HEK293 (cell line): Measurements from ENCODE around the gene IFRD2.

Experiments
- CTCF ChIA-PET: fragments of 350-600 bp; formaldehyde crosslinking; extraction: SDS; loops from one replicate; lab custom pipeline; 2021; ENCODE audit warnings: antibody characterized with exemption; lab: Yijun Ruan, JAX
- POLR2A ChIA-PET: fragments of 300-600 bp; formaldehyde crosslinking; extraction: SDS; loops from one replicate; lab custom pipeline; 2020; ENCODE audit warnings: antibody characterized with exemption, inconsistent platforms; lab: Yijun Ruan, JAX
- H3K27ac ChIP-seq: fragments of 200-500 bp; sonication (Bioruptor generic); 2 replicates; pipeline ENCODE4 v1.5.1; 2014; ENCODE audit warnings: low read depth, low read length, control low read depth, inconsistent platforms; ENCODE audit errors: extremely low read depth
- H3K36me3 ChIP-seq, 2 experiments: fragments of 200-500 bp in 1 of 2; sonication (Bioruptor generic) in 1 of 2; 1 replicate in 1 of 2; 2 replicates in 1 of 2; pipeline ENCODE4 v1.5.1; 2014 to 2017; ENCODE audit warnings: inconsistent platforms in 2 of 2, low read length in 2 of 2; ENCODE audit not compliant: control insufficient read depth in 2 of 2, insufficient read depth in 1 of 2
- H3K4me1 ChIP-seq: fragments of 200-500 bp; sonication (Bioruptor generic); 2 replicates; pipeline ENCODE4 v1.5.1; 2014; ENCODE audit warnings: mild to moderate bottlenecking, low read length, inconsistent platforms; ENCODE audit not compliant: control insufficient read depth, insufficient read depth
- H3K4me3 ChIP-seq: 2 replicates; pipeline ENCODE4 v1.5.1; 2011; ENCODE audit warnings: low read depth, mild to moderate bottlenecking, control low read depth, low read length, moderate library complexity
- H3K9me3 ChIP-seq: fragments of 200-500 bp; sonication (Bioruptor generic); 2 replicates; pipeline ENCODE4 v1.5.1; 2014; ENCODE audit warnings: low read depth, low read length, inconsistent platforms; ENCODE audit not compliant: control insufficient read depth, insufficient read depth
- GLI2 ChIP-seq: fragments of 450-650 bp; formaldehyde crosslinking; IDR thresholded peaks from 2 replicates; pipeline ENCODE4; 2017; ENCODE audit warnings: missing biosample characterization, missing genetic modification characterization, low read depth, borderline replicate concordance
- GLIS1 ChIP-seq: fragments of 450-650 bp; formaldehyde crosslinking; IDR thresholded peaks from 2 replicates; pipeline ENCODE4 v1.5.1; 2016; ENCODE audit warnings: missing biosample characterization, missing genetic modification characterization
- SCRT2 ChIP-seq: fragments of 450-650 bp; formaldehyde crosslinking; IDR thresholded peaks from 2 replicates; pipeline ENCODE4 v1.5.1; 2016; ENCODE audit warnings: missing biosample characterization, missing genetic modification characterization
- YY2 ChIP-seq: fragments of 450-650 bp; formaldehyde crosslinking; IDR thresholded peaks from 2 replicates; pipeline ENCODE4 v1.5.1; 2016; ENCODE audit warnings: missing biosample characterization, missing genetic modification characterization
- ZBTB8A ChIP-seq: fragments of 450-650 bp; formaldehyde crosslinking; IDR thresholded peaks from 2 replicates; pipeline ENCODE4 v1.5.1; 2016; ENCODE audit warnings: missing biosample characterization, missing genetic modification characterization
- ZFHX2 ChIP-seq: fragments of 450-650 bp; formaldehyde crosslinking; conservative IDR thresholded peaks from 2 replicates; pipeline ENCODE4 v1.5.1; 2016; ENCODE audit warnings: missing biosample characterization, missing genetic modification characterization
- ZNF174 ChIP-seq: fragments of 450-650 bp; formaldehyde crosslinking; IDR thresholded peaks from 2 replicates; pipeline ENCODE4 v1.5.0; 2017; ENCODE audit warnings: missing biosample characterization, mild to moderate bottlenecking, missing genetic modification characterization
- ZNF266 ChIP-seq: fragments of 450-650 bp; formaldehyde crosslinking; IDR thresholded peaks from 2 replicates; pipeline ENCODE4 v1.5.1; 2016; ENCODE audit warnings: missing biosample characterization, missing genetic modification characterization, low read depth
- ZNF510 ChIP-seq: fragments of 450-650 bp; formaldehyde crosslinking; IDR thresholded peaks from 2 replicates; pipeline ENCODE4 v1.5.1; 2018; ENCODE audit warnings: mild to moderate bottlenecking, missing genetic modification characterization, missing biosample characterization; ENCODE audit not compliant: insufficient replicate concordance
- ZNF530 ChIP-seq: fragments of 450-650 bp; formaldehyde crosslinking; IDR thresholded peaks from 2 replicates; pipeline ENCODE4 v1.5.1; 2016; ENCODE audit warnings: low read depth, missing biosample characterization, missing genetic modification characterization
- ZNF544 ChIP-seq: fragments of 450-650 bp; formaldehyde crosslinking; IDR thresholded peaks from 2 replicates; pipeline ENCODE4 v1.5.0; 2017; ENCODE audit warnings: missing biosample characterization, missing genetic modification characterization
- ZNF548 ChIP-seq: fragments of 450-650 bp; formaldehyde crosslinking; IDR thresholded peaks from 2 replicates; pipeline ENCODE4 v1.5.1; 2016; ENCODE audit warnings: missing biosample characterization, missing genetic modification characterization
- ZNF701 ChIP-seq: fragments of 450-650 bp; formaldehyde crosslinking; IDR thresholded peaks from 2 replicates; pipeline ENCODE4 v1.5.1; 2016; ENCODE audit warnings: missing biosample characterization, missing genetic modification characterization
- ZNF785 ChIP-seq: fragments of 450-650 bp; formaldehyde crosslinking; IDR thresholded peaks from 2 replicates; pipeline ENCODE4 v1.5.1; 2016; ENCODE audit warnings: missing biosample characterization, missing genetic modification characterization
- ZNF830 ChIP-seq: fragments of 450-650 bp; IDR thresholded peaks from 2 replicates; pipeline ENCODE4 v1.5.0; 2018; ENCODE audit warnings: missing biosample characterization, missing genetic modification characterization, low read depth, mild to moderate bottlenecking, moderate library complexity
- TF ChIP-seq, protein P1 (sequence below): fragments of 450-650 bp; formaldehyde crosslinking; IDR thresholded peaks from 2 replicates; pipeline ENCODE4 v1.5.1; 2016; ENCODE audit warnings: missing biosample characterization, missing genetic modification characterization, low read depth
- TF ChIP-seq, protein P2 (sequence below): fragments of 450-650 bp; formaldehyde crosslinking; IDR thresholded peaks from 2 replicates; pipeline ENCODE4 v1.5.1; 2016; ENCODE audit warnings: missing biosample characterization, missing genetic modification characterization
- TF ChIP-seq, protein P3 (sequence below): fragments of 450-650 bp; formaldehyde crosslinking; IDR thresholded peaks from 2 replicates; pipeline ENCODE4 v1.5.1; 2016; ENCODE audit warnings: missing biosample characterization, missing genetic modification characterization
- TF ChIP-seq, protein P4 (sequence below): fragments of 450-650 bp; formaldehyde crosslinking; conservative IDR thresholded peaks from 2 replicates; pipeline ENCODE4 v1.5.1; 2016; ENCODE audit warnings: low read depth, missing biosample characterization, missing genetic modification characterization

The IFRD2 gene

DNA sequence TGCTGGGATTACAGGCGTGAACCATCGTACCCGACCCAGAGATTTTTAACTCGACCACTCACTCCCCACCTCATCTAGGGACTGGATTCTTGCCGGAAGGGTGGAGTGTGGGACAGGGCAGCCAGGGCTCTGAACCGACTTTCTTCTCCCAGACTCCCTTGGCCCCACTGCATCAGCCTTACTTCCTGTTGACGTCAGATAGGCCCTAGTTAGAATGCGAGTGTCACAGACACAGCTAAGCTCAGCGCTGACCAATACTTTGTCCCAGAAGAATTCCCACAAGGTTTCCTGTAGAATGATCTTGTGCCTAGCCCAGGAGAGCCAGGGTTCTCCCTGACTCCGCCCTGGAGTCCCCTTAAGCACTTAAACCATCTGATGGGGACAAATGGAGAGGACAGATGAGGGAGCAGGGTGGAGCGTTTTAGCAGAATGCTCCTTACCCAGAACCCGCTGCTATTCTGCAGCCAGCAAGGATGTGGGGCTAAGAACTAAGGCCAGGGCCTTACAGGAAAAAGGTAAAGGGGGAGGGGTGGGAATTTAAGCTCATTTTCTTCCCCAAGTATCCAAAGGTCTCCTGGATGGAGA is 41.6 kb upstream of the IFRD2 start (continued):
- TF ChIP-seq, protein P1, sequence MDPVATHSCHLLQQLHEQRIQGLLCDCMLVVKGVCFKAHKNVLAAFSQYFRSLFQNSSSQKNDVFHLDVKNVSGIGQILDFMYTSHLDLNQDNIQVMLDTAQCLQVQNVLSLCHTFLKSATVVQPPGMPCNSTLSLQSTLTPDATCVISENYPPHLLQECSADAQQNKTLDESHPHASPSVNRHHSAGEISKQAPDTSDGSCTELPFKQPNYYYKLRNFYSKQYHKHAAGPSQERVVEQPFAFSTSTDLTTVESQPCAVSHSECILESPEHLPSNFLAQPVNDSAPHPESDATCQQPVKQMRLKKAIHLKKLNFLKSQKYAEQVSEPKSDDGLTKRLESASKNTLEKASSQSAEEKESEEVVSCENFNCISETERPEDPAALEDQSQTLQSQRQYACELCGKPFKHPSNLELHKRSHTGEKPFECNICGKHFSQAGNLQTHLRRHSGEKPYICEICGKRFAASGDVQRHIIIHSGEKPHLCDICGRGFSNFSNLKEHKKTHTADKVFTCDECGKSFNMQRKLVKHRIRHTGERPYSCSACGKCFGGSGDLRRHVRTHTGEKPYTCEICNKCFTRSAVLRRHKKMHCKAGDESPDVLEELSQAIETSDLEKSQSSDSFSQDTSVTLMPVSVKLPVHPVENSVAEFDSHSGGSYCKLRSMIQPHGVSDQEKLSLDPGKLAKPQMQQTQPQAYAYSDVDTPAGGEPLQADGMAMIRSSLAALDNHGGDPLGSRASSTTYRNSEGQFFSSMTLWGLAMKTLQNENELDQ, result no peak
- TF ChIP-seq ZBTB8A, result no peak
- TF ChIP-seq ZNF174 (tag by site-specific recombination), result no peak
- no peak for TF ChIP-seq ZNF830 (tag by site-specific recombination)
- no peak for TF ChIP-seq ZFHX2 (tag by site-specific recombination)
- no peak for TF ChIP-seq ZNF785 (tag by site-specific recombination)
- TF ChIP-seq ZNF530 (tag by site-specific recombination), result no peak

DNA sequence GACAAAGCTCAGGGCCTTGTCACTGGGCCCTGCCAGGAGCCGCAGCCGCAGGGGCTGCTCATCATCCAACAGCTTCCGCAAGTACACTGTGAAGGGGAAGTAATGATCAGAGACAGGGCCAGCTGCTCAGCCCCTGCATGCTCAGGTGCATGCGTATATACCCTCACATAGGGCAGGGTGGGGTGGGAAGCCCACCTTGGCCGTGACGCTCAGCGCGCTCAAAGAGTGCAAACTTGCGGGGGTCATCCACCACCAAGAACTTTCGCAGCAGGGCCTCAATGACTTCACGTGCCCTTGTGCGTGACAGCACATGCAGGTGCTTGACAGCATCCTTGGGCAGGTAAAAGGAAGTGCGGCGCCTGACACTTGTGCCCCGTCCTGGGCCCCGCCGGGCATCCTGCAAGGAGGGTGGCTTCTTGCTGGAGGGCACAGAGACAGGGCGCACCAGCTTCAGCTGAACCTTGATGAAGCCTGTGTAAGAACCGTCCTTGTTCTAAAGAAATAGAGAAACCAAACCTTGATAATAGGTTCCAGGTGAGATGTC is 39.2 kb upstream of the IFRD2 start:
- no peaks in the 10 kb centered on the region for H3K9me3 ChIP-seq
- no peaks in the 10 kb centered on the region; the same call in 1 of the 2 replicates for H3K4me1 ChIP-seq
- no peak overlapping the region for H3K4me3 ChIP-seq
- no peak overlapping the region for H3K27ac ChIP-seq
- TF ChIP-seq GLI2 (tag by site-specific recombination) (no peak), ZNF266 (tag by site-specific recombination) (no peak), ZNF510 (tag by site-specific recombination) (no peak), SCRT2 (no peak), YY2 (no peak), ZNF548 (no peak), GLIS1 (tag by site-specific recombination) (no peak), ZBTB8A (no peak), ZNF701 (tag by site-specific recombination) (no peak), ZNF544 (tag by site-specific recombination) (no peak)
- TF ChIP-seq, protein P2, sequence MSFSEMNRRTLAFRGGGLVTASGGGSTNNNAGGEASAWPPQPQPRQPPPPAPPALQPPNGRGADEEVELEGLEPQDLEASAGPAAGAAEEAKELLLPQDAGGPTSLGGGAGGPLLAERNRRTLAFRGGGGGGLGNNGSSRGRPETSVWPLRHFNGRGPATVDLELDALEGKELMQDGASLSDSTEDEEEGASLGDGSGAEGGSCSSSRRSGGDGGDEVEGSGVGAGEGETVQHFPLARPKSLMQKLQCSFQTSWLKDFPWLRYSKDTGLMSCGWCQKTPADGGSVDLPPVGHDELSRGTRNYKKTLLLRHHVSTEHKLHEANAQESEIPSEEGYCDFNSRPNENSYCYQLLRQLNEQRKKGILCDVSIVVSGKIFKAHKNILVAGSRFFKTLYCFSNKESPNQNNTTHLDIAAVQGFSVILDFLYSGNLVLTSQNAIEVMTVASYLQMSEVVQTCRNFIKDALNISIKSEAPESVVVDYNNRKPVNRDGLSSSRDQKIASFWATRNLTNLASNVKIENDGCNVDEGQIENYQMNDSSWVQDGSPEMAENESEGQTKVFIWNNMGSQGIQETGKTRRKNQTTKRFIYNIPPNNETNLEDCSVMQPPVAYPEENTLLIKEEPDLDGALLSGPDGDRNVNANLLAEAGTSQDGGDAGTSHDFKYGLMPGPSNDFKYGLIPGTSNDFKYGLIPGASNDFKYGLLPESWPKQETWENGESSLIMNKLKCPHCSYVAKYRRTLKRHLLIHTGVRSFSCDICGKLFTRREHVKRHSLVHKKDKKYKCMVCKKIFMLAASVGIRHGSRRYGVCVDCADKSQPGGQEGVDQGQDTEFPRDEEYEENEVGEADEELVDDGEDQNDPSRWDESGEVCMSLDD, result no peak
- TF ChIP-seq, protein P3, sequence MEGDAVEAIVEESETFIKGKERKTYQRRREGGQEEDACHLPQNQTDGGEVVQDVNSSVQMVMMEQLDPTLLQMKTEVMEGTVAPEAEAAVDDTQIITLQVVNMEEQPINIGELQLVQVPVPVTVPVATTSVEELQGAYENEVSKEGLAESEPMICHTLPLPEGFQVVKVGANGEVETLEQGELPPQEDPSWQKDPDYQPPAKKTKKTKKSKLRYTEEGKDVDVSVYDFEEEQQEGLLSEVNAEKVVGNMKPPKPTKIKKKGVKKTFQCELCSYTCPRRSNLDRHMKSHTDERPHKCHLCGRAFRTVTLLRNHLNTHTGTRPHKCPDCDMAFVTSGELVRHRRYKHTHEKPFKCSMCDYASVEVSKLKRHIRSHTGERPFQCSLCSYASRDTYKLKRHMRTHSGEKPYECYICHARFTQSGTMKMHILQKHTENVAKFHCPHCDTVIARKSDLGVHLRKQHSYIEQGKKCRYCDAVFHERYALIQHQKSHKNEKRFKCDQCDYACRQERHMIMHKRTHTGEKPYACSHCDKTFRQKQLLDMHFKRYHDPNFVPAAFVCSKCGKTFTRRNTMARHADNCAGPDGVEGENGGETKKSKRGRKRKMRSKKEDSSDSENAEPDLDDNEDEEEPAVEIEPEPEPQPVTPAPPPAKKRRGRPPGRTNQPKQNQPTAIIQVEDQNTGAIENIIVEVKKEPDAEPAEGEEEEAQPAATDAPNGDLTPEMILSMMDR (tag by site-specific recombination), result no peak
- TF ChIP-seq, protein P4, sequence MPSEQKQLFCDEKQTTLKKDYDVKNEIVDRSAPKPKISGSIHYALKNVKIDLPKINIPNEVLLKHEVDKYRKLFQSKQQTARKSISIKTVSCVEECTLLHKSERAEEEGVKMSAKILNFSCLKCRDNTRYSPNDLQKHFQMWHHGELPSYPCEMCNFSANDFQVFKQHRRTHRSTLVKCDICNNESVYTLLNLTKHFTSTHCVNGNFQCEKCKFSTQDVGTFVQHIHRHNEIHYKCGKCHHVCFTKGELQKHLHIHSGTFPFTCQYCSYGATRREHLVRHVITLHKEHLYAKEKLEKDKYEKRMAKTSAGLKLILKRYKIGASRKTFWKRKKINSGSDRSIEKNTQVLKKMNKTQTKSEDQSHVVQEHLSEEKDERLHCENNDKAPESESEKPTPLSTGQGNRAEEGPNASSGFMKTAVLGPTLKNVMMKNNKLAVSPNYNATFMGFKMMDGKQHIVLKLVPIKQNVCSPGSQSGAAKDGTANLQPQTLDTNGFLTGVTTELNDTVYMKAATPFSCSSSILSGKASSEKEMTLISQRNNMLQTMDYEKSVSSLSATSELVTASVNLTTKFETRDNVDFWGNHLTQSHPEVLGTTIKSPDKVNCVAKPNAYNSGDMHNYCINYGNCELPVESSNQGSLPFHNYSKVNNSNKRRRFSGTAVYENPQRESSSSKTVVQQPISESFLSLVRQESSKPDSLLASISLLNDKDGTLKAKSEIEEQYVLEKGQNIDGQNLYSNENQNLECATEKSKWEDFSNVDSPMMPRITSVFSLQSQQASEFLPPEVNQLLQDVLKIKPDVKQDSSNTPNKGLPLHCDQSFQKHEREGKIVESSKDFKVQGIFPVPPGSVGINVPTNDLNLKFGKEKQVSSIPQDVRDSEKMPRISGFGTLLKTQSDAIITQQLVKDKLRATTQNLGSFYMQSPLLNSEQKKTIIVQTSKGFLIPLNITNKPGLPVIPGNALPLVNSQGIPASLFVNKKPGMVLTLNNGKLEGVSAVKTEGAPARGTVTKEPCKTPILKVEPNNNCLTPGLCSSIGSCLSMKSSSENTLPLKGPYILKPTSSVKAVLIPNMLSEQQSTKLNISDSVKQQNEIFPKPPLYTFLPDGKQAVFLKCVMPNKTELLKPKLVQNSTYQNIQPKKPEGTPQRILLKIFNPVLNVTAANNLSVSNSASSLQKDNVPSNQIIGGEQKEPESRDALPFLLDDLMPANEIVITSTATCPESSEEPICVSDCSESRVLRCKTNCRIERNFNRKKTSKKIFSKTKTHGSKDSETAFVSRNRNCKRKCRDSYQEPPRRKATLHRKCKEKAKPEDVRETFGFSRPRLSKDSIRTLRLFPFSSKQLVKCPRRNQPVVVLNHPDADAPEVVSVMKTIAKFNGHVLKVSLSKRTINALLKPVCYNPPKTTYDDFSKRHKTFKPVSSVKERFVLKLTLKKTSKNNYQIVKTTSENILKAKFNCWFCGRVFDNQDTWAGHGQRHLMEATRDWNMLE (tag by site-specific recombination), result no peak
- TF ChIP-seq, all 188 proteins: peak for 0
- ChIA-PET POLR2A (interaction anchor here (1.0 to 1.3 kb wide), 2 partner anchors 11 to 32 kb away, joined by 3 read pairs; partner anchors contain the start of genes HYAL3 and NAA80), CTCF (no interaction called here)
- H3K36me3 ChIP-seq, result peaks cover 6 to 61% of the 10 kb centered on the region in 2 experiments
